ENCODE measurements around the gene RTKN. TPM values are rescaled to one million over a fixed set of nuclear protein-coding genes. Genes with fewer than 3 reads are reported as not detected.

RTKN gene
- total and polyA plus RNA-seq, 2 of the 13 experiments (the other 11 are each of a cell fraction or from before 2014, with no cell fraction given) = 159 to 166 TPM

DNA sequence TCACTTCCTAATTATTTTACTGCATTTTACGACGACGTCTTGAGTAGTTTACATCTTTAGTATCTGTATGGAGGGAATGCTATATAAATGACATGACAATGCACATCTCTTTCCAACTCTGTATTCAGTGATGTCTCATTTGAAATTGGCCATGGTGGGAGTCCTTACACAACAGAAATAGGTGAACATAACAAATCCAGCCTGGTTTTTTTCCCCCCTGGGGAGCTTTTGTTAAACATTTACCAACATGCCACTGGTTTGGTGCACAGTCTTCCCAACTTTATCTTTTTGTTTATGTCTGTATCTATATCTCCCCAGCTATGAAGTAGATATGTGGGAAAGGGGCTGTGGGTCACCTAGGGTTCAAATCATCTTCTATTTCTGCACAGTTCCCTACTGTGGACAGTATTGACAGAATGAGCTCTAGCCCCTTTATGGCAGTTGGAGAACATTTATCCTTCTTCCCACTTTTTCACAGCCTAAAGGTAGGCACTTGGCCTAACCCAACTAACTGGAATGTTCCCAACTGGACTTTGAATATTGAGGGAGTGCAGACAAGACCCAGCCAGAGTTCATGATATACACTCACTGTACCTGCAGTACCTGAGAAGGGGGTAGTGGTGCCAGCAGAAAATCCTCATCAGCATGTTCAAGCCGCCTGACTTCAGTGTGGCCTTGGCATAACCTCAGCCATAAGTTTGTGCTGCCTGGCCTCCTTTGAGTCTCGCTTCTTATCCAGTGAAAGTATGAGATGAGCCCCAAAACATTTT is 5.7 kb upstream of the RTKN start (continued):
- TF ChIP-seq, protein P1, sequence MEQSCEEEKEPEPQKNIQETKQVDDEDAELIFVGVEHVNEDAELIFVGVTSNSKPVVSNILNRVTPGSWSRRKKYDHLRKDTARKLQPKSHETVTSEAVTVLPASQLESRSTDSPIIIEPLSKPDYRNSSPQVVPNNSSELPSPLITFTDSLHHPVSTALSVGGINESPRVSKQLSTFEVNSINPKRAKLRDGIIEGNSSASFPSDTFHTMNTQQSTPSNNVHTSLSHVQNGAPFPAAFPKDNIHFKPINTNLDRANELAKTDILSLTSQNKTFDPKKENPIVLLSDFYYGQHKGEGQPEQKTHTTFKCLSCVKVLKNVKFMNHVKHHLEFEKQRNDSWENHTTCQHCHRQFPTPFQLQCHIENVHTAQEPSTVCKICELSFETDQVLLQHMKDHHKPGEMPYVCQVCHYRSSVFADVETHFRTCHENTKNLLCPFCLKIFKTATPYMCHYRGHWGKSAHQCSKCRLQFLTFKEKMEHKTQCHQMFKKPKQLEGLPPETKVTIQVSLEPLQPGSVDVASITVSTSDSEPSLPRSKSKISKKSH (CRISPR knock-in tag; IDR thresholded peaks at IDR 0.05; ENCODE audit: borderline replicate concordance) = no peak
- TF ChIP-seq PHB2 (IDR thresholded peaks at IDR 0.05; ENCODE audit: partially characterized antibody) = no peak
- TF ChIP-seq, protein P2, sequence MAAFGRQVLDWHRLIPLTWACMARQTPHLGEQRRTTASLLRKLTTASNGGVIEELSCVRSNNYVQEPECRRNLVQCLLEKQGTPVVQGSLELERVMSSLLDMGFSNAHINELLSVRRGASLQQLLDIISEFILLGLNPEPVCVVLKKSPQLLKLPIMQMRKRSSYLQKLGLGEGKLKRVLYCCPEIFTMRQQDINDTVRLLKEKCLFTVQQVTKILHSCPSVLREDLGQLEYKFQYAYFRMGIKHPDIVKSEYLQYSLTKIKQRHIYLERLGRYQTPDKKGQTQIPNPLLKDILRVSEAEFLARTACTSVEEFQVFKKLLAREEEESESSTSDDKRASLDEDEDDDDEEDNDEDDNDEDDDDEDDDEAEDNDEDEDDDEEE (CRISPR knock-in tag; IDR thresholded peaks at IDR 0.05) = 0 out of 2 replicates have a peak, but pooled peaks have one; percentile 7
- TF ChIP-seq, protein P3, sequence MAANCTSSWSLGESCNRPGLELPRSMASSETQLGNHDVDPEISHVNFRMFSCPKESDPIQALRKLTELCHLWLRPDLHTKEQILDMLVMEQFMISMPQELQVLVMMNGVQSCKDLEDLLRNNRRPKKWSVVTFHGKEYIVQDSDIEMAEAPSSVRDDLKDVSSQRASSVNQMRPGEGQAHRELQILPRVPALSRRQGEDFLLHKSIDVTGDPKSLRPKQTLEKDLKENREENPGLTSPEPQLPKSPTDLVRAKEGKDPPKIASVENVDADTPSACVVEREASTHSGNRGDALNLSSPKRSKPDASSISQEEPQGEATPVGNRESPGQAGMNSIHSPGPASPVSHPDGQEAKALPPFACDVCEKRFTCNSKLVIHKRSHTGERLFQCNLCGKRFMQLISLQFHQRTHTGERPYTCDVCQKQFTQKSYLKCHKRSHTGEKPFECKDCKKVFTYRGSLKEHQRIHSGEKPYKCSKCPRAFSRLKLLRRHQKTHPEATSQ (CRISPR knock-in tag; IDR thresholded peaks at IDR 0.05; ENCODE audit: borderline replicate concordance) = no peak
- no peak for TF ChIP-seq SRSF9 (IDR thresholded peaks at IDR 0.05; ENCODE audit: borderline replicate concordance, insufficient read depth, low read depth, low read length, poor library complexity, severe bottlenecking)
- TF ChIP-seq ZBTB42 (CRISPR knock-in tag; IDR thresholded peaks at IDR 0.05) = no peak; the same call in 1 of the 2 replicates
- no peak for TF ChIP-seq ZZZ3 (CRISPR knock-in tag; IDR thresholded peaks at IDR 0.05; ENCODE audit: borderline replicate concordance)
- TF ChIP-seq STAT5B (CRISPR knock-in tag; IDR thresholded peaks at IDR 0.05) = no peak
- TF ChIP-seq EHMT2 (IDR thresholded peaks at IDR 0.05; ENCODE audit: borderline replicate concordance, low read depth, low read length) = peak; percentile 29; the same call in 1 of the 2 replicates
- no peak for TF ChIP-seq HNRNPH1 (optimal IDR thresholded peaks at IDR 0.05; ENCODE audit: low read depth, low read length)
- TF ChIP-seq, protein P4, sequence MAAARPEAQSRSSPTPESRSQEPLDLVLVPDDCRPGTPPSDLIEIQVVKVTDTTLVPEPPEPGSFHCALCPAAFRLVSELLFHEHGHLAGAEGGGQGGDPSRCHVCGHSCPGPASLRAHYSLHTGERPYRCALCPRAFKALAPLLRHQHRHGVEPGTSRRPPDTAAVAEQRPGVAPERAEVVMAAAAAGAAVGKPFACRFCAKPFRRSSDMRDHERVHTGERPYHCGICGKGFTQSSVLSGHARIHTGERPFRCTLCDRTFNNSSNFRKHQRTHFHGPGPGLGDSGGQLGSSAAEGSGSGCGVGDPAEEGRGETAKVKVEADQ (CRISPR knock-in tag; IDR thresholded peaks at IDR 0.05; ENCODE audit: borderline replicate concordance) = no peak
- TF ChIP-seq ZBTB1 (CRISPR knock-in tag; IDR thresholded peaks at IDR 0.05; ENCODE audit: borderline replicate concordance) = no peak
- no peak for TF ChIP-seq YEATS4 (CRISPR knock-in tag; IDR thresholded peaks at IDR 0.05; ENCODE audit: borderline replicate concordance)
- no peak for TF ChIP-seq ZNF180 (CRISPR knock-in tag; IDR thresholded peaks at IDR 0.05; ENCODE audit: borderline replicate concordance, low read depth)
- TF ChIP-seq, protein P5, sequence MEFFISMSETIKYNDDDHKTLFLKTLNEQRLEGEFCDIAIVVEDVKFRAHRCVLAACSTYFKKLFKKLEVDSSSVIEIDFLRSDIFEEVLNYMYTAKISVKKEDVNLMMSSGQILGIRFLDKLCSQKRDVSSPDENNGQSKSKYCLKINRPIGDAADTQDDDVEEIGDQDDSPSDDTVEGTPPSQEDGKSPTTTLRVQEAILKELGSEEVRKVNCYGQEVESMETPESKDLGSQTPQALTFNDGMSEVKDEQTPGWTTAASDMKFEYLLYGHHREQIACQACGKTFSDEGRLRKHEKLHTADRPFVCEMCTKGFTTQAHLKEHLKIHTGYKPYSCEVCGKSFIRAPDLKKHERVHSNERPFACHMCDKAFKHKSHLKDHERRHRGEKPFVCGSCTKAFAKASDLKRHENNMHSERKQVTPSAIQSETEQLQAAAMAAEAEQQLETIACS (CRISPR knock-in tag; IDR thresholded peaks at IDR 0.05) = no peak
- no peak for TF ChIP-seq ZFP82 (CRISPR knock-in tag; IDR thresholded peaks at IDR 0.05; ENCODE audit: borderline replicate concordance)
- no peak for TF ChIP-seq SMYD3 (CRISPR knock-in tag; IDR thresholded peaks at IDR 0.05)
- TF ChIP-seq, protein P6, sequence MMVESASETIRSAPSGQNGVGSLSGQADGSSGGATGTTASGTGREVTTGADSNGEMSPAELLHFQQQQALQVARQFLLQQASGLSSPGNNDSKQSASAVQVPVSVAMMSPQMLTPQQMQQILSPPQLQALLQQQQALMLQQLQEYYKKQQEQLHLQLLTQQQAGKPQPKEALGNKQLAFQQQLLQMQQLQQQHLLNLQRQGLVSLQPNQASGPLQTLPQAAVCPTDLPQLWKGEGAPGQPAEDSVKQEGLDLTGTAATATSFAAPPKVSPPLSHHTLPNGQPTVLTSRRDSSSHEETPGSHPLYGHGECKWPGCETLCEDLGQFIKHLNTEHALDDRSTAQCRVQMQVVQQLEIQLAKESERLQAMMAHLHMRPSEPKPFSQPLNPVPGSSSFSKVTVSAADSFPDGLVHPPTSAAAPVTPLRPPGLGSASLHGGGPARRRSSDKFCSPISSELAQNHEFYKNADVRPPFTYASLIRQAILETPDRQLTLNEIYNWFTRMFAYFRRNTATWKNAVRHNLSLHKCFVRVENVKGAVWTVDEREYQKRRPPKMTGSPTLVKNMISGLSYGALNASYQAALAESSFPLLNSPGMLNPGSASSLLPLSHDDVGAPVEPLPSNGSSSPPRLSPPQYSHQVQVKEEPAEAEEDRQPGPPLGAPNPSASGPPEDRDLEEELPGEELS (CRISPR knock-in tag; IDR thresholded peaks at IDR 0.05) = no peak; the same call in none of the 2 replicates
- TF ChIP-seq ZNF589 (CRISPR knock-in tag; conservative IDR thresholded peaks at IDR 0.05) = no peak
- 0 out of 2 replicates have a peak, but pooled peaks have one; percentile 22 for TF ChIP-seq ZNF430 (CRISPR knock-in tag; IDR thresholded peaks at IDR 0.05)
